ENCODE results near the gene ATG2B.

ATG2B gene, protein sequence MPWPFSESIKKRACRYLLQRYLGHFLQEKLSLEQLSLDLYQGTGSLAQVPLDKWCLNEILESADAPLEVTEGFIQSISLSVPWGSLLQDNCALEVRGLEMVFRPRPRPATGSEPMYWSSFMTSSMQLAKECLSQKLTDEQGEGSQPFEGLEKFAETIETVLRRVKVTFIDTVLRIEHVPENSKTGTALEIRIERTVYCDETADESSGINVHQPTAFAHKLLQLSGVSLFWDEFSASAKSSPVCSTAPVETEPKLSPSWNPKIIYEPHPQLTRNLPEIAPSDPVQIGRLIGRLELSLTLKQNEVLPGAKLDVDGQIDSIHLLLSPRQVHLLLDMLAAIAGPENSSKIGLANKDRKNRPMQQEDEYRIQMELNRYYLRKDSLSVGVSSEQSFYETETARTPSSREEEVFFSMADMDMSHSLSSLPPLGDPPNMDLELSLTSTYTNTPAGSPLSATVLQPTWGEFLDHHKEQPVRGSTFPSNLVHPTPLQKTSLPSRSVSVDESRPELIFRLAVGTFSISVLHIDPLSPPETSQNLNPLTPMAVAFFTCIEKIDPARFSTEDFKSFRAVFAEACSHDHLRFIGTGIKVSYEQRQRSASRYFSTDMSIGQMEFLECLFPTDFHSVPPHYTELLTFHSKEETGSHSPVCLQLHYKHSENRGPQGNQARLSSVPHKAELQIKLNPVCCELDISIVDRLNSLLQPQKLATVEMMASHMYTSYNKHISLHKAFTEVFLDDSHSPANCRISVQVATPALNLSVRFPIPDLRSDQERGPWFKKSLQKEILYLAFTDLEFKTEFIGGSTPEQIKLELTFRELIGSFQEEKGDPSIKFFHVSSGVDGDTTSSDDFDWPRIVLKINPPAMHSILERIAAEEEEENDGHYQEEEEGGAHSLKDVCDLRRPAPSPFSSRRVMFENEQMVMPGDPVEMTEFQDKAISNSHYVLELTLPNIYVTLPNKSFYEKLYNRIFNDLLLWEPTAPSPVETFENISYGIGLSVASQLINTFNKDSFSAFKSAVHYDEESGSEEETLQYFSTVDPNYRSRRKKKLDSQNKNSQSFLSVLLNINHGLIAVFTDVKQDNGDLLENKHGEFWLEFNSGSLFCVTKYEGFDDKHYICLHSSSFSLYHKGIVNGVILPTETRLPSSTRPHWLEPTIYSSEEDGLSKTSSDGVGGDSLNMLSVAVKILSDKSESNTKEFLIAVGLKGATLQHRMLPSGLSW (N-terminal part only)

DNA sequence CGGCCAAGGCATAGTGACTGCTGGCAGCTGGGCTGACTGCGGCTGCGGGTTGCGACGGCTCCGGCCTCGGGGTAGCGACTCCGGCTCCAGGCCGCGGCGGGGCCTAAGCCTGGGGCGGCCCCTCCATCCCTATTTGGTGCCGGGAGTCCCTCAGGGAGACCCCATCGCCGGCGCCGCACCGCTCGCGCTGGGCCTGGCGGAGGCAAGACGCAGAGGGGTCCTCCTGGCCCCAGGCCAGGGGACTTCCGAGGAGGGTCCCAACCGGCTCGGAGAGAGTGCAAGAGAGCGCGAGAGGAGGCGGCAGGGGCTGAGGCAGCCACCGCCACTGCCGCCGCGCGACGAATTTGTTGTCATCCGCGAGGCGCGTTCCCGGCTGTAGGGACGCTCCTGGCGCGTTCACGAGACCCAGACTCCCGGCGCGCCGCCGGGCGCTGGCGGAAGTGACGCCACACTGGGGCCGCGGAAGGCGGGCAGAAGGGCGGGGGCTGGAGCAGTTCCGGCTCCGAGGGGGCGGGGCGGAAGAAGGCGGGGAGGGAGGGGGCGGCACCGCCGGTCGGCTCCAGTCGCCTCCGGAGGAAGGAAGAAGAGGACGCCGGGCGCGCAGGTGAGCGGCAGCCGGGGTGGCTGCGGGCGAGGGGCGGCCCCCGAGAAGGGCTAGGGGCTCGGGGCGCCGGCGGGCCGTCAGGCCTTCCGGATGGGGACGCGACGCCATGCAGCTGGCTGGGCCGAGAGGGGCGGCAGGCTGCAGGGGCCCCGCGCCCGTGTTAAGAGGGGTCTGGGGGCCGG lies at the start of gene ATG2B, which contains the start of gene GSKIP:
Gene ATG2B (minus strand): TSS at position 377 of the 786 bp plus-strand sequence. CDS start 365 bp downstream, at position 12.
Gene GSKIP (plus strand): TSS at position 562 of the 786 bp plus-strand sequence. CDS start 18,722 bp downstream, outside the sequence.
- ATAC-seq (ENCODE audit: low read depth) (peak; percentile 81), DNase-seq (ENCODE audit: low spot score in 2 of 2) (peak; percentile 97 to 98)
- Mint-ChIP-seq H3K9me3 (no peaks in the 10 kb centered on the region), H3K4me1 (peaks cover 25% of the 10 kb centered on the region), H3K36me3 (no peaks in the 10 kb centered on the region), H3K27me3 (no peaks in the 10 kb centered on the region), H3K27ac (peak within 1 kb of the TSS; percentile 88), H3K4me3 (peak within 1 kb of the TSS; percentile 87)

DNA sequence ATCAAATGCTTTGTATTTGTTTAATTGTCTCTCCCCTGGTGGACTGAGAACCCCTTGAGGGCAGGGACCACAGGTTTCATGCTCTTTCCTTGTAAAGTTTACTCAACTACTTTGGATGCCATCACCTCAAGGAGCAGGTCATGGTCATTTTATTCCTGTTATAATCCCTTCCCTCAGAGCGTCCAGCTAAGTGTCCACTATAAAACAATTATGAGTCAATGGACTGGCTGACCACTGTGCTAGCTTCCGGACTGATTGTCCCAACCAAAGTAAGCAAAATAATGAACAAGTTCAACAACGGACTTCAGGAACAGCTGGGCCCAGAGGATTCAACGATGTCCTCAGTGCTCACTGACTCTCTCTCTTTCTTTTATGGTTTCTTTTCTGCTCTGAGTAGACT lies 47.0 kb upstream of the ATG2B start:
- DNase-seq (ENCODE audit: low spot score in 2 of 2) (no peak), ATAC-seq (ENCODE audit: low read depth) (no peak)
- Mint-ChIP-seq H3K27ac (no peak overlapping the region), H3K4me3 (no peak overlapping the region), H3K9me3 (no peaks in the 10 kb centered on the region), H3K4me1 (no peaks in the 10 kb centered on the region), H3K27me3 (peaks cover 2% of the 10 kb centered on the region), H3K36me3 (no peaks in the 10 kb centered on the region)

DNA sequence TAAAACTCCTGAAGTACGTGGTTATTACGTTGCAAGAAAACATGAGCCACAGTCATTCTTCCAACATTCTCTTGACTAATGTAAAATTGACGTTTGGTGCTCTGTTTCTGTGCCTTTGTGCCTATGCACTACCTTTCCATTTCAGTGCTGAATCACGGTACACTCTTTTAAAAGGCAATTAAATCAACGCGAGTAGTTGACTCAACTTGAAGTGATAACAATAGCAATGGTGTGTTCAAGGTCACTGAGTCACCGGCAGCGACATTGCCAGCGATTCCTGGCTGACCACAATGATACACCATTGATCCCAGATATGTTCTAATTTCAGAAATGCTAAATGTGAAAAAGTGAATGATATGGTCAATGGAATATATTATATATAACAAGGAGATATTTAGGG lies 46.6 kb upstream of the ATG2B start:
- Mint-ChIP-seq H3K4me1 (no peaks in the 10 kb centered on the region), H3K9me3 (no peaks in the 10 kb centered on the region), H3K36me3 (no peaks in the 10 kb centered on the region), H3K4me3 (no peak overlapping the region), H3K27me3 (peaks cover 2% of the 10 kb centered on the region), H3K27ac (no peak overlapping the region)
- ATAC-seq (ENCODE audit: low read depth) (no peak), DNase-seq (ENCODE audit: low spot score in 2 of 2) (no peak)

DNA sequence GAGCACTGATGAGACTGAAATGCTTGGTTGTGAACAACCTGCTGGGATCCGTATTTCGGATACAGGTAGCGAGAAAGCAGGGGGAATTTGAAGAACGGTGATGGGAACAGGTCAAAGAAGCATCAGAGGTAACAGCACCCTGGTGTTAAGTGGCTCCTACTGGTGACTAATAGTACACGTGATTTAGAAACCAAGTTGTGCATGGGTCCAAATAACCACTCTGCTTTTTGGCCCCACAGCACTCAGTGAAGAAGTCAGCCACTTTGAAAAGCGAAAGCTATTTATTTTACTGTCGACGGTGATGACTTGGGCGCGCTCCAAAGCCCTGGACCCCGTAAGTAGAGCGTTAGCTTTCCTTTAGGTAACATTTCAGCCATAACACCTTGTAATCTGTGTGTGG lies 45.5 kb upstream of the ATG2B start:
- no peaks in the 10 kb centered on the region for H3K4me1 Mint-ChIP-seq
- no peaks in the 10 kb centered on the region for H3K9me3 Mint-ChIP-seq
- no peak overlapping the region for H3K4me3 Mint-ChIP-seq
- no peaks in the 10 kb centered on the region for H3K36me3 Mint-ChIP-seq
- H3K27ac Mint-ChIP-seq, result no peak overlapping the region
- ATAC-seq (ENCODE audit: low read depth) (no peak), DNase-seq (ENCODE audit: low spot score in 2 of 2) (no peak)
- no peaks in the 10 kb centered on the region for H3K27me3 Mint-ChIP-seq

DNA sequence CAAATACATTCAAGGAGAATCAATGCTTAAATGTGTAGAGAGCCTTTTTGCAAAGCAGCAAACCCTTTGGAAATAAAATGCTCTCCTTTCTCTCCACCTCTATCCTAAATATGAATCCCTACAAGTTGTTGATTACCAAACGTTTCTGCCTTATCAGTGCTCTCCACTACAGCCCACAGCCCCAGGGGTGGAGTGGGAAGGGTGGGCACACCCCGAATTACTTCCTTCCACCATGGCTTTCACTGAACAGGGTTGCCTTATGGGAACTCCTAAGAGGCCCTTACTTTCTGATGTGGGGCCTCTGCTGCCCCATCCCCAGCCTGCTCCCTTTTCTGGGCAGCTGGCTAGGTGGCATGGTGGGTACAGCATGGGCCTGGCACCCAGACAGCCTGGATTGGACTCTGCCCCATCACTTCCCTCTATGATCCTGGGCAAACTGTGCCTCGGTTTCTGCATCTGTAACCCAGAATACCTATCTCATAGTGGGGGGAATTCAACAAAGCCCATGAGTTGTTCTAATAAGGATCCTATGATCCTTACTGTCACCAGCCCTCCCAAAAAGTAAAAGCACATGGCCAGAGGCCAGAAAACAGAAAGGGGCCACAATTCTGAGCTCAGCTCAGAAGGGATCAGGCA lies 44.9 kb upstream of the ATG2B start:
- Mint-ChIP-seq H3K36me3 (no peaks in the 10 kb centered on the region), H3K27ac (no peak overlapping the region), H3K27me3 (no peaks in the 10 kb centered on the region), H3K4me3 (no peak overlapping the region), H3K4me1 (no peaks in the 10 kb centered on the region), H3K9me3 (no peaks in the 10 kb centered on the region)
- no peak for DNase-seq (ENCODE audit: low spot score in 2 of 2)
- no peak for ATAC-seq (ENCODE audit: low read depth)

DNA sequence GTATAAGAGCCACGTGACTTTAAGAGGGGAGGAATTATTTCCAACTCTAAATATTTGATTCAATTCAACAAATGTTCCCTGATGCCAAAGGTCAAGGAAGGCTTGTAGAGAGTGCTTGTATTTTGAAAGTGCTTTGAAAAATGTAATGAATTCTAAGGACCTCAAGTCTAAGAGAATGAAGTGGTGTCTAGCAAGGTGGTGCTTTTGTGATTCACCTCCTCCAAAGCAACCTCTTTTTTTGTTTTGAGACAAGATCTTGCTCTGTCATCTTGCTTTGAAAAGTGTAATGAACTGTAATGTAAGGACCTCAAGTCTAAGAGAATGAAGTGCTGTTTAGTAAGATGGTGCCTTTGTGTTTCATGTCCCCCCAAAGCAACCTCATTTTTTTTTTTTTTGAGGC lies 42.5 kb upstream of the ATG2B start:
- no peak for ATAC-seq (ENCODE audit: low read depth)
- no peak for DNase-seq (ENCODE audit: low spot score in 2 of 2)
- H3K4me3 Mint-ChIP-seq, result no peak overlapping the region
- peaks cover 7% of the 10 kb centered on the region for H3K27me3 Mint-ChIP-seq
- no peaks in the 10 kb centered on the region for H3K4me1 Mint-ChIP-seq
- H3K36me3 Mint-ChIP-seq, result no peaks in the 10 kb centered on the region
- no peaks in the 10 kb centered on the region for H3K9me3 Mint-ChIP-seq
- no peak overlapping the region for H3K27ac Mint-ChIP-seq

DNA sequence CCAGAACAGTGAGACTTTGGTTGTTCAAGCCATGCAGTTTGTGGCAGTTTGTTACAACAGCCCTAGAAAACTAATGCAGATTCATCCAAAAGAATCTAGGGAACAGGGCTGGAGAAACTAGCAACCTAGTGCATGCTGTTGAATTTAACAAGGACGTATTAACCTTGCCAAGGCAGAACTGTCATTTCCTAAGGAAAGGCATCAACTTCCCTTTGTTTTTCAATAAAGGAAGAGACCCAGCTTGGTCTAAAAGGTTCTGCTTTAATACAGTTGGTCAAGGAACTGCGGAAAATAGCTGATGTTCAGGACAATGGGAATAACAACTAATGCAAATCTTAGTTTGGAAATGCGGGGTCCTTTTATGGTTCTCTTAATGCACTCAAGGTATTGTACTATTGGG lies 40.3 kb upstream of the ATG2B start:
- Mint-ChIP-seq H3K27ac (no peak overlapping the region), H3K4me1 (no peaks in the 10 kb centered on the region), H3K36me3 (no peaks in the 10 kb centered on the region), H3K9me3 (no peaks in the 10 kb centered on the region), H3K4me3 (no peak overlapping the region), H3K27me3 (peaks cover 12% of the 10 kb centered on the region)
- DNase-seq (ENCODE audit: low spot score in 2 of 2), result no peak
- ATAC-seq (ENCODE audit: low read depth), result no peak

DNA sequence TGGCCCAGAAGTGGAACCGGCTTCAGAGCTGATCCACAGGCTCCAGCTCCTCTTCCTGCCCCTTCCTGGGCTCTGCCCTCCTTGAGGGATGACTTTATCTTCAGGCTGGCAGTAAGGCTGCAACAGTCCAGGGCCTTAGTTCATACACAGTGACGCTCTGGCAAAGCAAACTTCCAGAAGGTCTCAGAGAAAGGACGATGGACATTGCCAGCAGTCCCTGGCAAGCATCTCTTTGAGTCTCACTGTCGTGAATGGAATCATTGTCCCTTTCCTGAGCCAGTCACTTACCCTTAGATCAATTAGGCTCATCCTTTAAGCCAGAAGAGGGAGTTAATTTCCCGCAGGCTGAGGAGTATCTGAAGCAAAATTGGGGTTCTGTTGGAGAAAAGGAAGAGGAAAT lies 37.4 kb upstream of the ATG2B start:
- H3K36me3 Mint-ChIP-seq, result no peaks in the 10 kb centered on the region
- no peaks in the 10 kb centered on the region for H3K9me3 Mint-ChIP-seq
- no peak for ATAC-seq (ENCODE audit: low read depth)
- no peak overlapping the region for H3K27ac Mint-ChIP-seq
- peaks cover 12% of the 10 kb centered on the region for H3K27me3 Mint-ChIP-seq
- H3K4me1 Mint-ChIP-seq, result no peaks in the 10 kb centered on the region
- no peak for DNase-seq (ENCODE audit: low spot score in 2 of 2)
- no peak overlapping the region for H3K4me3 Mint-ChIP-seq

DNA sequence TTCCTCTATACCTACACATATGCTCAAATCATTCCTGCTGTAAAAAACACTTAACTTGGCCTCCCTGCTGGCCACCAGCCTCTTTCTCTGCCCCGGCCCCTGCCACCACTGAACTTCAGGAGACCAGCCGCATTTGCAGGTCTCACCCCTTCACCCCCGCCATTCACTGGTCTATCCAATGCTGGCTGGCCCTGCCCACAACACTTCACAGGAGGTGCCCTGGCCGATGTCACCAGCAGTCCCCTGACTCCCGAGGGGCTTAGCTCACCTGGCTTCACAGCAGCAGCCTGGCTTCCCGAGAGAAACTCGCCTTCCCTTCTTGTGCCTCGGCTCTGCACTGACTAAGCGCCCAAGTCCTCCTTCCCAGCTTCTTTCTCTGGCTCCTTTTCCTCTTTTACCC lies 36.3 kb upstream of the ATG2B start:
- peaks cover 16% of the 10 kb centered on the region for H3K27me3 Mint-ChIP-seq
- DNase-seq (ENCODE audit: low spot score in 2 of 2) (no peak), ATAC-seq (ENCODE audit: low read depth) (no peak)
- H3K9me3 Mint-ChIP-seq, result no peaks in the 10 kb centered on the region
- H3K36me3 Mint-ChIP-seq, result no peaks in the 10 kb centered on the region
- H3K27ac Mint-ChIP-seq, result no peak overlapping the region
- no peaks in the 10 kb centered on the region for H3K4me1 Mint-ChIP-seq
- no peak overlapping the region for H3K4me3 Mint-ChIP-seq

DNA sequence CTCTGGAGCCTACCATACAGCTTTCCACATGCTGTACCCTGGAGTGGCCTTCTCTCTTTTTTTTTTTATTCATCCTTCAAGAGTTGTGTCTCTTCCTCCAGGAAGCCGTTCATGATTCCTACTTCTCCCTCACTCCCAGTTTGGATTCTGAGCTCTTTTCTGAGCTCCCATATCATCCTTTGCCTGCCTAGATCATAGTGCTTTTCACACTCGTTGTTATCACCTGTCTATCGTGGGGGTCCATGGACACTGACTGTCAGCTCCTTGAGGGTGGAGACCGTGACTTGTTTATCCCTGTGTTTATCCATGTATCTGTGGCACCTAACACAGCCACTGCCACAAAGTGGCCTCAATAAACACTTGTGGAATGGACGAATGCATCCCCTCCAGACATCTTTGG lies 35.8 kb upstream of the ATG2B start:
- H3K9me3 Mint-ChIP-seq, result no peaks in the 10 kb centered on the region
- H3K36me3 Mint-ChIP-seq, result no peaks in the 10 kb centered on the region
- no peak overlapping the region for H3K4me3 Mint-ChIP-seq
- ATAC-seq (ENCODE audit: low read depth) (no peak), DNase-seq (ENCODE audit: low spot score in 2 of 2) (no peak)
- peaks cover 16% of the 10 kb centered on the region for H3K27me3 Mint-ChIP-seq
- no peaks in the 10 kb centered on the region for H3K4me1 Mint-ChIP-seq
- H3K27ac Mint-ChIP-seq, result no peak overlapping the region

DNA sequence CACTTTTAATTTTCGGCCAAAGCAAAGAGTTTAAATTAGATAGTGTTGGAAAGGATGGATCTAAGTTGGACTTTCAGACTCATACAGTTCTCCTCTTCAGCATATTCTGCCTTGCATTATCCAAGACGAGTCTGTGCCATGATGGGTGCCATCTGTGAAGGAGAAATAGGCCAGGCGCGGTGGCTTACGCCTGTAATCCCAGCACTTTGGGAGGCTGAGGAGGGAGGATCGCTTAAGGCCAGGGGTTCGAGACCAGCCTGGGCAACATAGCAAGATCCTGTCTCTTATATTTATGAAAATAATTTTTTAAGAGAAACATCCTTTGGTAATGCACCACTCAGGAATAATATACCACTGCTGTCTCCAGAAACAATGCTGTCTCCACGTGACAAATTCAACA lies 35.3 kb upstream of the ATG2B start:
- H3K36me3 Mint-ChIP-seq, result no peaks in the 10 kb centered on the region
- DNase-seq (ENCODE audit: low spot score in 2 of 2), result no peak
- ATAC-seq (ENCODE audit: low read depth), result no peak
- no peak overlapping the region for H3K27ac Mint-ChIP-seq
- peaks cover 16% of the 10 kb centered on the region for H3K27me3 Mint-ChIP-seq
- H3K4me1 Mint-ChIP-seq, result no peaks in the 10 kb centered on the region
- no peaks in the 10 kb centered on the region for H3K9me3 Mint-ChIP-seq
- no peak overlapping the region for H3K4me3 Mint-ChIP-seq

DNA sequence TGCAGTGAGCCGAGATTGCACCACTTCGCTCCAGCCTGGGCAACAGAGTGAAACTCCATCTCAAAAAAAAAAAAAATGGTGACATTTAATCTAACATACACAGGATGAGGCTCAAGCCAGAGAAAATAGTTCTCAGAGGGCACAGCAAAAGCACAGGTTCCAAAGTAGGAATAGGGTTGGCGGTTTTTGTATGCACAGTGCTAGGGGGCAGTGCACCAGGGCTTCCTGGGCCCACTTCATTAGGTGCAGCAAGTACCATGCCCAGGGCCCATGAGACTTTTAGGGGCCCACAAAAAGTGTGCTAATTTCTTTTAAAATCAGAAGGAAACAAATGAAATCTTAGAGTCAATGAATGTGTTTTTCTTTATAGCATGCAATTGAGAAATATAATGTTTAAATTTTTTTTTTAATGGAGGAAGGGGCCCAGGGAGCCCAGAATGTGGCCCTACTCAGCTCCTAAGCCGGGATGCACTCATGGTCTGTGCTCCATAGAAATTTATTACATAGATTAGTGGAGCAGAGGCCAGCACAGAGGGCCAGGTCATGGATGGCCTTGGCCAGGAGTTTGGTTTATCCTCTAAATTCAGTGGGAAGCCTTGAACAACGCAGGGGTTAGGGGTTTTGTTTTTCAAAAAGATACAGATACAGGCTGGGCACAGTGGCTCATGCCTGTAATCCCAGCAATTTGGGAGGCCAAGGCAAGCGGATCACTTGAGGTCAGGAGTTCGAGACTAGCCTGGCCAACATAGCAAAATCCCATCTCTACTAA lies 31.1 kb upstream of the ATG2B start:
- DNase-seq (ENCODE audit: low spot score in 2 of 2), result no peak
- H3K27me3 Mint-ChIP-seq, result peaks cover 4% of the 10 kb centered on the region
- no peak for ATAC-seq (ENCODE audit: low read depth)
- H3K4me3 Mint-ChIP-seq, result no peak overlapping the region
- H3K4me1 Mint-ChIP-seq, result no peaks in the 10 kb centered on the region
- H3K36me3 Mint-ChIP-seq, result no peaks in the 10 kb centered on the region
- no peak overlapping the region for H3K27ac Mint-ChIP-seq
- H3K9me3 Mint-ChIP-seq, result no peaks in the 10 kb centered on the region

All from memory B cell (primary cell).